Measurements from ENCODE around the gene SUDS3.

The SUDS3 gene

GRCh38 chr12:118358612-118359540, 17.5 kb upstream of the SUDS3 start:
- Histone ChIP-seq H3K27me3 (ENCODE audit: insufficient read depth, poor library complexity, severe bottlenecking) (no peaks in the 10 kb centered on the region), H3K36me3 (ENCODE audit: low read depth) (0 out of 2 replicates have a peak, but pooled peaks cover 6% of the 10 kb centered on the region), H3K9me3 (ENCODE audit: severe bottlenecking) (peaks cover 4% of the 10 kb centered on the region), H3K4me3 (ENCODE audit: severe bottlenecking) (peak overlapping the region; percentile 3), H3K27ac (ENCODE audit: poor library complexity, severe bottlenecking) (peak overlapping the region; percentile 86), H3K4me1 (ENCODE audit: insufficient read depth, poor library complexity, severe bottlenecking) (peaks cover 55% of the 10 kb centered on the region)
- DNase-seq (ENCODE audit: low spot score) (no peak), ATAC-seq (ENCODE audit: low read depth) (no peak)
- TF ChIP-seq, protein P1, sequence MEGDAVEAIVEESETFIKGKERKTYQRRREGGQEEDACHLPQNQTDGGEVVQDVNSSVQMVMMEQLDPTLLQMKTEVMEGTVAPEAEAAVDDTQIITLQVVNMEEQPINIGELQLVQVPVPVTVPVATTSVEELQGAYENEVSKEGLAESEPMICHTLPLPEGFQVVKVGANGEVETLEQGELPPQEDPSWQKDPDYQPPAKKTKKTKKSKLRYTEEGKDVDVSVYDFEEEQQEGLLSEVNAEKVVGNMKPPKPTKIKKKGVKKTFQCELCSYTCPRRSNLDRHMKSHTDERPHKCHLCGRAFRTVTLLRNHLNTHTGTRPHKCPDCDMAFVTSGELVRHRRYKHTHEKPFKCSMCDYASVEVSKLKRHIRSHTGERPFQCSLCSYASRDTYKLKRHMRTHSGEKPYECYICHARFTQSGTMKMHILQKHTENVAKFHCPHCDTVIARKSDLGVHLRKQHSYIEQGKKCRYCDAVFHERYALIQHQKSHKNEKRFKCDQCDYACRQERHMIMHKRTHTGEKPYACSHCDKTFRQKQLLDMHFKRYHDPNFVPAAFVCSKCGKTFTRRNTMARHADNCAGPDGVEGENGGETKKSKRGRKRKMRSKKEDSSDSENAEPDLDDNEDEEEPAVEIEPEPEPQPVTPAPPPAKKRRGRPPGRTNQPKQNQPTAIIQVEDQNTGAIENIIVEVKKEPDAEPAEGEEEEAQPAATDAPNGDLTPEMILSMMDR (IDR thresholded peaks at IDR 0.05; ENCODE audit: poor library complexity, severe bottlenecking): no peak

- DNase-seq (ENCODE audit: low spot score): no peak
- H3K4me3 ChIP-seq (ENCODE audit: severe bottlenecking): no peak overlapping the region
- H3K9me3 ChIP-seq (ENCODE audit: severe bottlenecking): peaks cover 2% of the 10 kb centered on the region
- ATAC-seq (ENCODE audit: low read depth): no peak
- peak overlapping the region; percentile 86 for H3K27ac ChIP-seq (ENCODE audit: poor library complexity, severe bottlenecking)
- TF ChIP-seq, protein P1 (IDR thresholded peaks at IDR 0.05; ENCODE audit: poor library complexity, severe bottlenecking): no peak
- H3K36me3 ChIP-seq (ENCODE audit: low read depth): peaks cover 9% of the 10 kb centered on the region; the same call in 1 of the 2 replicates
- H3K27me3 ChIP-seq (ENCODE audit: insufficient read depth, poor library complexity, severe bottlenecking): no peaks in the 10 kb centered on the region
- H3K4me1 ChIP-seq (ENCODE audit: insufficient read depth, poor library complexity, severe bottlenecking): peaks cover 55% of the 10 kb centered on the region
Measured at GRCh38 chr12:118359541-118359915, 16.8 kb upstream of the SUDS3 start.

- no peak for DNase-seq (ENCODE audit: low spot score)
- TF ChIP-seq, protein P1 (IDR thresholded peaks at IDR 0.05; ENCODE audit: poor library complexity, severe bottlenecking): no peak
- H3K27ac ChIP-seq (ENCODE audit: poor library complexity, severe bottlenecking): peak overlapping the region; percentile 86
- H3K4me1 ChIP-seq (ENCODE audit: insufficient read depth, poor library complexity, severe bottlenecking): peaks cover 49% of the 10 kb centered on the region
- no peak overlapping the region for H3K4me3 ChIP-seq (ENCODE audit: severe bottlenecking)
- ATAC-seq (ENCODE audit: low read depth): no peak
- peaks cover 3% of the 10 kb centered on the region; the same call in 1 of the 2 replicates for H3K36me3 ChIP-seq (ENCODE audit: low read depth)
- no peaks in the 10 kb centered on the region for H3K9me3 ChIP-seq (ENCODE audit: severe bottlenecking)
- H3K27me3 ChIP-seq (ENCODE audit: insufficient read depth, poor library complexity, severe bottlenecking): no peaks in the 10 kb centered on the region
Measured at GRCh38 chr12:118361092-118361404, 15.3 kb upstream of the SUDS3 start.

- Histone ChIP-seq H3K27me3 (ENCODE audit: insufficient read depth, poor library complexity, severe bottlenecking) (no peaks in the 10 kb centered on the region), H3K9me3 (ENCODE audit: severe bottlenecking) (no peaks in the 10 kb centered on the region), H3K4me3 (ENCODE audit: severe bottlenecking) (no peak overlapping the region), H3K27ac (ENCODE audit: poor library complexity, severe bottlenecking) (peak overlapping the region; percentile 86), H3K4me1 (ENCODE audit: insufficient read depth, poor library complexity, severe bottlenecking) (peaks cover 44% of the 10 kb centered on the region), H3K36me3 (ENCODE audit: low read depth) (peaks cover 3% of the 10 kb centered on the region; the same call in 1 of the 2 replicates)
- ATAC-seq (ENCODE audit: low read depth): no peak
- TF ChIP-seq, protein P1 (IDR thresholded peaks at IDR 0.05; ENCODE audit: poor library complexity, severe bottlenecking): no peak
- DNase-seq (ENCODE audit: low spot score): no peak
Measured at GRCh38 chr12:118361889-118362288, 14.5 kb upstream of the SUDS3 start.

DNA sequence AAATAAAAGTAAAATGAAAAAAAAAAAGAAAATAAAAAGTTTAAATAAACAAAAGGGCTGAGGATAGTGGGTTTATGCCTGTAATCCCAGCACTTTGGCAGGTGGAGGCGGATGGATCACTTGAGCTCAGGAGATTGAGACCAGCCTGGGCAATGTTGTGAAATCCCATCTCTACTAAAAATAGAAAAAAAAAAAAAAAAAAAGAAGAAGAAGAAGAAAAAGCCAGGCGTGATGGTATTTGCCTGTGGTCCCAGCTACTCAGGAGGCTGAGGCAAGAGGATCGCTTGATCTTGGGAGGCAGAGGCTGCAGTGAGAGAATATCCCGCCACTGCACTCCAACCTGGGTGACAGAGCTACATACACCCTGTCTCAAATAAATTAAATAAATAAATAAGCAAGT, 7.5 kb upstream of the SUDS3 start:
- TF ChIP-seq, protein P1 (IDR thresholded peaks at IDR 0.05; ENCODE audit: poor library complexity, severe bottlenecking): no peak
- peaks cover 3% of the 10 kb centered on the region; the same call in 1 of the 2 replicates for H3K36me3 ChIP-seq (ENCODE audit: low read depth)
- H3K4me3 ChIP-seq (ENCODE audit: severe bottlenecking): no peak overlapping the region
- H3K27me3 ChIP-seq (ENCODE audit: insufficient read depth, poor library complexity, severe bottlenecking): no peaks in the 10 kb centered on the region
- peaks cover 14% of the 10 kb centered on the region for H3K4me1 ChIP-seq (ENCODE audit: insufficient read depth, poor library complexity, severe bottlenecking)
- no peaks in the 10 kb centered on the region for H3K9me3 ChIP-seq (ENCODE audit: severe bottlenecking)
- no peak overlapping the region for H3K27ac ChIP-seq (ENCODE audit: poor library complexity, severe bottlenecking)
- ATAC-seq (ENCODE audit: low read depth): no peak
- no peak for DNase-seq (ENCODE audit: low spot score)
